Muscle layer of duodenum (tissue), 2 donors: ENCODE measurements around the gene PEAK3.

ENCODE experiments used
- H3K27ac ChIP-seq: one replicate; pipeline ENCODE4 v1.7.0; 2013; ENCODE audit warnings: mild to moderate bottlenecking, low read length
- H3K27me3 ChIP-seq: one replicate; pipeline ENCODE4 v1.7.0; 2013; ENCODE audit warnings: low read depth, mild to moderate bottlenecking, control low read depth, low read length
- H3K36me3 ChIP-seq, 2 donors: one replicate each; pipeline ENCODE4 v1.7.0; 2013; ENCODE audit warnings: low read length in 2 of 2, control low read depth in 1 of 2, mild to moderate bottlenecking in 1 of 2; ENCODE audit not compliant: insufficient read depth in 2 of 2, control insufficient read depth in 1 of 2
- H3K4me1 ChIP-seq, 2 donors: one replicate each; pipeline ENCODE4 v1.7.0; 2013; ENCODE audit warnings: low read length in 2 of 2, mild to moderate bottlenecking in 2 of 2, control low read depth in 1 of 2, moderate library complexity in 1 of 2; ENCODE audit not compliant: insufficient read depth in 2 of 2, control insufficient read depth in 1 of 2
- H3K4me3 ChIP-seq, 2 donors: one replicate each; pipeline ENCODE4 v1.7.0; 2013; ENCODE audit warnings: low read length in 2 of 2, low read depth in 1 of 2, mild to moderate bottlenecking in 1 of 2
- H3K9me3 ChIP-seq, 2 donors: one replicate each; pipeline ENCODE4 v1.7.0; 2013; ENCODE audit warnings: low read length in 2 of 2, control low read depth in 1 of 2, mild to moderate bottlenecking in 1 of 2; ENCODE audit not compliant: control insufficient read depth in 1 of 2
- donor health status: healthy.

Gene PEAK3

GRCh38 chr19:2246014-2246620, 35.9 kb downstream of the PEAK3 start:
- Histone ChIP-seq H3K27me3 (peaks cover 10% of the 10 kb centered on the region), H3K27ac (no peak overlapping the region)

GRCh38 chr19:2245273-2245672, 36.7 kb downstream of the PEAK3 start:
- no peak overlapping the region for H3K27ac ChIP-seq
- H3K4me3 ChIP-seq, result no peak overlapping the region
- H3K27me3 ChIP-seq, result peaks cover 9% of the 10 kb centered on the region
- no peaks in the 10 kb centered on the region for H3K9me3 ChIP-seq
- H3K36me3 ChIP-seq, result peaks cover 37 to 56% of the 10 kb centered on the region in 2 donors
- peaks cover 15 to 37% of the 10 kb centered on the region in 2 donors for H3K4me1 ChIP-seq

More at GRCh38 chr19:2246014-2246620, 35.9 kb downstream of the PEAK3 start:
- H3K36me3 ChIP-seq, result peaks cover 37 to 56% of the 10 kb centered on the region in 2 donors
- H3K4me3 ChIP-seq, result no peak overlapping the region
- H3K9me3 ChIP-seq, result no peaks in the 10 kb centered on the region
- peaks cover 6 to 37% of the 10 kb centered on the region in 2 donors for H3K4me1 ChIP-seq

- Histone ChIP-seq H3K4me1 (peaks cover 20 to 43% of the 10 kb centered on the region in 2 donors), H3K9me3 (no peaks in the 10 kb centered on the region), H3K4me3 (no peak overlapping the region), H3K27ac (no peak overlapping the region), H3K36me3 (peaks cover 37 to 56% of the 10 kb centered on the region in 2 donors), H3K27me3 (peaks cover 1% of the 10 kb centered on the region)
These were observed 37.5 kb downstream of the PEAK3 start for GRCh38 chr19:2244486-2244885.

DNA sequence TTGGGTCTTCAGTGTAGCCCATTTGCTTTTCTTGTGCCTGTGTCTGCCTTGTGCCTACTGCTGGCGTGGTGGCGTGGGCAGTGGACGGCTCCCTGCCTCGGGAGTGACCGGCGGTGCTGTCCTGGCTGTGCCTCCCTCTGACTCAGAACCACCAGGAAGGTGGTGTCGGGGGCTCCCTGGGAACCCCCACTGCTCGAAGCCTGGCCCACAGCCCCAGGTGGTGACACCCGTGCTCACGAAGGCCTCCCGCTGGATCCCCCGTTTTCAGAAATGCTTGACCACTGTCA, 37.9 kb downstream of the PEAK3 start:
- Histone ChIP-seq H3K27ac (no peak overlapping the region), H3K36me3 (peaks cover 37 to 56% of the 10 kb centered on the region in 2 donors), H3K4me1 (peaks cover 22 to 47% of the 10 kb centered on the region in 2 donors), H3K9me3 (no peaks in the 10 kb centered on the region), H3K27me3 (no peaks in the 10 kb centered on the region), H3K4me3 (no peak overlapping the region)

- no peak overlapping the region for H3K4me3 ChIP-seq
- no peak overlapping the region for H3K27ac ChIP-seq
- no peaks in the 10 kb centered on the region for H3K9me3 ChIP-seq
- H3K27me3 ChIP-seq, result no peaks in the 10 kb centered on the region
- peaks cover 25 to 53% of the 10 kb centered on the region in 2 donors for H3K4me1 ChIP-seq
- H3K36me3 ChIP-seq, result peaks cover 37 to 51% of the 10 kb centered on the region in 2 donors
These were observed 38.5 kb downstream of the PEAK3 start for GRCh38 chr19:2243274-2244124.

DNA sequence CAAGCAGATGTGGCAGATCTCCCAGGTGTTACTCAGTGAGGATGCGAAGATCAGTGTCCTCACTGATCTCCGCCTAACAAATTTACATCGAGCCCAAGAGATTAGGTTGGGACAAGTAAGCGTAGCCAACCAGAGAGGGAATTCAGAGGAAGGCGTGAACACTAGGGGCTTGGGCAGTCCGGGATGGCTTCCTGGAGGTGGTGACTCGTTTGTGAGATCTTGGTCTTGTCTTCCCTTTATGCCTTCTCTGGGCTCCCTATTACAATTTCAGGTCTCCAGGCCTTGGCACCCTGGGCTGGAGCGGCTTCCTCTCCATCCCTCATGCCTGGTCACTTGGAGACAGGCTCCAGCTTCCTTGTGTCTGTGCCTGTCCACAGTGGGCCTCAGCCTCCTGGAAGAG, 39.2 kb downstream of the PEAK3 start:
- Histone ChIP-seq H3K4me3 (no peak overlapping the region), H3K9me3 (no peaks in the 10 kb centered on the region), H3K4me1 (peaks cover 32 to 59% of the 10 kb centered on the region in 2 donors), H3K27me3 (no peaks in the 10 kb centered on the region), H3K36me3 (peaks cover 37 to 48% of the 10 kb centered on the region in 2 donors), H3K27ac (no peak overlapping the region)

- Histone ChIP-seq H3K36me3 (peaks cover 37 to 41% of the 10 kb centered on the region in 2 donors), H3K9me3 (no peaks in the 10 kb centered on the region), H3K4me1 (peaks cover 37 to 66% of the 10 kb centered on the region in 2 donors), H3K27ac (no peak overlapping the region), H3K27me3 (no peaks in the 10 kb centered on the region), H3K4me3 (no peak overlapping the region)
These were observed 39.9 kb downstream of the PEAK3 start for GRCh38 chr19:2242092-2242537.

DNA sequence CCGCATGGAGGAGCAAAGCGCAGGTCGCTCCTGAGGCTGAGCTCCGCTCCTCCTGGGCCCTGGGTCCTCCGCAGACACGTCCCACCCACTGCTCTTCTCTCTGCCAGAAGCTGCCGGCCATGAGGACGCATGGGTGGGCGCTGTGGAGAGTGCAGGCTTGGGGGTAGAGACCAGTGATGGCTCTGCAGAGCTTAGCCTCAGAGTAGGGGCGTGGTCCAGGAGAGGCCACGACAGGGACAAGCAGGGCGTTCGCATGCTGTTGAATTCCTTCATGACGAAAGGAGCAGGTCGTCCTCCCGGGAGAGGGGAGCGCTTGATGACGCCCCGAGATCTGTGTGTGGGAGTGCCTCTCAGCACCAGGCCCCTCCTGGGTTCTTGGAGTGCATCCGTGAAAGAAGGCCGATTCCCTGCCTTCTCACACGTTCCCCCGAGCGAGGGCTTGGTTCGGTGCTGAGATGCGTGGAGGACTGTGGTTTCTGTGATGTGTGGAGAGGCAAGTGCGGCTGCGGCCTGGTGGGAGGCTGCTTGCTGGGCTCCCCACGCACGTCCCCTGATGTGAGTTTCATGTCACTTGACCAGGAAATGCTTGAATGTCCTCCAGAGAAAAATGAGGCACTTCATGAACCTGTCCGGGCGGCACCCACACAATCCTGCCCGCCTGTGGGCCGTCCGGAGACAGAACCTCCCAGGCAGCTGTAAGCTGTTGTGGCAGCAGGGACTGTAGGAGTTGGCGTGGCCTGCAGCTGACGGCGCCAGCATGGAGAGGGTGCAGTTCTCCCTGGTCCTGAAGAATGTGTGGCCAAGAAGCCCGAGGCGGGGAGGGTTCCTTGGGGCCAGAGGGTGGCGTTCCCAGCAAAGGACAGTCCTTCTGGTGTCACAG, 40.9 kb downstream of the PEAK3 start:
- H3K4me1 ChIP-seq, result peaks cover 37 to 63% of the 10 kb centered on the region in 2 donors
- H3K27ac ChIP-seq, result no peak overlapping the region
- peak overlapping the region; percentile 3 to 49 for H3K4me3 ChIP-seq

DNA sequence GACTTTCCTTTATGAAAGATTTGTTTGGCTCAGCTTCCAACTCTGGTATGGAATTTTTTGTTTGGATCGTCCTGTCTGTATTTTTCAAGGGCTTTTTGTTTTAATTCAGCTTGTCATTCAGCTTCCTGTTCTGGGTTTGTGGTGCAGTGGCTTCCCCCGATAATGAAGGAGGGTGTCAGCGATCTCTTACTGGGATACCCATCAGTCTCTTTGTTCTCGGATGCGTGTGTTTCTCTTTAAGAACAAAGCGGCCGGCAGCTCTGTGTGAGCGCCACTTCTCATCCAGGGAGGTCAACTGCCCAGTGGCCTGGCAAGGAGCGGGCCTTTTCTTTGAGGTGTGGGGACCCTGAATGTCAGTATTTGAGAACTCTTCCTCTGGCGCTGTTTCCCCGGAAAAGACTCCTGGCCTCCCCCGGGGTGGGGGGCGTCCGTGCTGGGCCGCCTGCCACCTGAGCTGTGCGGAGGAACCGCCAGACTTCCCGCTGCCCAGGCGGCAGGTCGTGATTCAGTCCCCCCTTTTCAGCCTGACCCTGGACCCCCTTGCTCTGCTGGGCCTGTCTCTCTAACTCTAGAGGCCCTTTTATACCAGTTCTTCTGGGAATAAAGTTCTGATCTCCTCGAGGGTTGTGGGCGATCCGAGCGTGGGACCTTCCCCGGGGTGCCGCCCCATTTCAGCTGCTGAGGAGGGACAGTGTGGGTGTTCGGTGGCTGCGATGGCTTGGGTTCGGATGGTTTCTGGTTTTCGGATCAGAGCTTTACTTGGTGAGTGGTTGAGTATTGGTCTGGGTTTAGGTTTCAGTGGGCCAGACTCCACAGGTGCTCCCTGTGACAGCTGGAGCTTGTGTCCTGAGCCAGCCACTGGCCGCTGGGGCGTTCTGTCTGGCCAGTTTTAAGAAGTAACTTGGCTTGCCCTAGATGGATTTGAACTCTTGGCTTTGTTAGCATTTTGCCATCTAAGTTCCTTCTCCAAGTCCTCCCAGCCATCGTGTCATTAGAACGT, 41.9 kb downstream of the PEAK3 start:
- Histone ChIP-seq H3K4me1 (peaks cover 37 to 67% of the 10 kb centered on the region in 2 donors), H3K4me3 (peak overlapping the region; percentile 19 to 49), H3K27ac (peak overlapping the region; percentile 10), H3K36me3 (peaks cover 17 to 21% of the 10 kb centered on the region in 2 donors), H3K9me3 (no peaks in the 10 kb centered on the region), H3K27me3 (no peaks in the 10 kb centered on the region)

More for the DNA sequence above, 40.9 kb downstream of the PEAK3 start:
- no peaks in the 10 kb centered on the region for H3K27me3 ChIP-seq
- no peaks in the 10 kb centered on the region for H3K9me3 ChIP-seq
- H3K36me3 ChIP-seq, result peaks cover 27 to 31% of the 10 kb centered on the region in 2 donors

DNA sequence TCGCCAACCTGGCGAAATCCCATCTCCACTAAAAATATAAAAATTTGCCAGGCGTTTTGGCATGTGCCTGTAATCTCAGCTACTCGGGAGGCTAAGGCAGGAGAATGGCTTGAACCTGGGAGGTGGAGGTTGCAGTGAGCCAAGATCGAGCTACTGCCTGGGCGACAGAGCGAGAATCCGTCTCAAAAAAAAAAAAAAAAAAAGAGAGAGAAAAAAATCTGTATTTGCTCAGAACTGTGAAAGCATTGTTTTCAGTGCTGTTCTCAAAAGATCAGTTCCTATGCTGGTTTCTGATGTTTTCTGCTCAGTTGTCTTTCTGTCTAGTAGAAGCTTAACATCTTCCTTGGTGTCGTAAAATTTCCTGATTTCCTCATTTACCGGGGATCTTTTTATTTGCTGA, 42.8 kb downstream of the PEAK3 start:
- peak overlapping the region in 1 of 2 donors; percentile 19 for H3K4me3 ChIP-seq
- no peaks in the 10 kb centered on the region for H3K27me3 ChIP-seq
- peaks cover 37 to 72% of the 10 kb centered on the region in 2 donors for H3K4me1 ChIP-seq

More for the DNA sequence above, 42.8 kb downstream of the PEAK3 start:
- H3K27ac ChIP-seq, result peak overlapping the region; percentile 10
- peaks cover 10 to 12% of the 10 kb centered on the region in 2 donors for H3K36me3 ChIP-seq
- no peaks in the 10 kb centered on the region for H3K9me3 ChIP-seq
